ENCODE measurements around the gene PEAK3. TPM values are rescaled to one million over a fixed set of nuclear protein-coding genes. Genes with fewer than 3 reads are reported as not detected.

PEAK3 gene
- total and polyA plus RNA-seq, 9 of the 15 experiments (the other 6 are each of a cell fraction or from before 2014, with no cell fraction given) = 0.07 to 0.40 TPM; not detected in 7

GRCh38 chr19:2330632-2331284 lies 48.8 kb upstream of the PEAK3 start:
- no peaks in the 10 kb centered on the region for H4K20me1 ChIP-seq (replicated peaks; ENCODE audit: control insufficient read depth, insufficient read depth, low read length)
- H3K9me3 ChIP-seq (replicated peaks; ENCODE audit: control insufficient read depth, insufficient read depth, low read depth, low read length) = no peaks in the 10 kb centered on the region; the same call in 1 of the 2 replicates
- DNase-seq (ENCODE audit: extremely low read depth in 1 of 4, low spot score in 3 of 4) = no peak
- 72% methylated on average over 16 of the region's 20 CpGs for WGBS (ENCODE audit: insufficient coverage, low coverage, missing lambda C conversion rate)
- peak overlapping the region; percentile 25 to 86; a peak in 3 of 4 replicates for H3K9ac ChIP-seq (ENCODE audit: insufficient read depth in 1 of 2, low read depth in 2 of 2, low read length in 2 of 2)
- H3K36me3 ChIP-seq (ENCODE audit: control insufficient read depth, insufficient read depth, low read length) = peaks cover 35% of the 10 kb centered on the region
- CTCF ChIA-PET (ENCODE audit: low intra/inter-chr PET ratio) = no interaction called here
- peaks cover 28 to 71% of the 10 kb centered on the region in 2 experiments; a peak in 4 of 5 replicates for H3K4me1 ChIP-seq (replicated peaks in 1 of 2; ENCODE audit: control insufficient read depth in 2 of 2, insufficient read depth in 2 of 2, low read length in 2 of 2)
- H3K27ac ChIP-seq (ENCODE audit: extremely low read depth, low read depth, low read length) = peak overlapping the region; percentile 36; the same call in 1 of the 3 replicates
- in situ Hi-C loops (cut with MboI) = no loop called here
- intact Hi-C loops (cut with micrococcal nuclease) = no loop called here
- no peak overlapping the region for H3K4me3 ChIP-seq
- no peak overlapping the region for H2AFZ ChIP-seq (ENCODE audit: low read depth, low read length)
- FAIRE-seq = no peak
- ATAC-seq = no peak
- peaks cover 89% of the 10 kb centered on the region for H3K79me2 ChIP-seq (ENCODE audit: control insufficient read depth, insufficient read depth, low read length)
- POLR2A ChIA-PET = interaction anchor here (0.9 to 1.0 kb wide), 2 partner anchors 15 to 46 kb away, joined by 3 read pairs; no protein-coding TSS in a partner anchor
- no peaks in the 10 kb centered on the region for H3K27me3 ChIP-seq (ENCODE audit: control insufficient read depth in 2 of 2, insufficient read depth in 2 of 2, low read length in 2 of 2)
- peak overlapping the region; percentile 21; the same call in 1 of the 2 replicates for H3K4me2 ChIP-seq (ENCODE audit: insufficient read depth, low read length)
- no TSS peak for BruUV-seq (replicated peaks)
- H3K9me1 ChIP-seq (ENCODE audit: control insufficient read depth, insufficient read depth, low read length) = no peaks in the 10 kb centered on the region
- TF ChIP-seq FOXK2 (conservative IDR thresholded peaks at IDR 0.05 in 1 of 2, IDR thresholded peaks at IDR 0.05 in 1 of 2; ENCODE audit: low read depth in 2 of 2) = no peak
- TF ChIP-seq ZBTB33 (CRISPR knock-in tag; IDR thresholded peaks at IDR 0.05) = 0 out of 2 replicates have a peak, but pooled peaks have one; percentile 9
- no peak for TF ChIP-seq RAD51 (IDR thresholded peaks at IDR 0.05; ENCODE audit: borderline replicate concordance, low read depth)
- TF ChIP-seq GTF3C2 (IDR thresholded peaks at IDR 0.05; ENCODE audit: borderline replicate concordance, extremely low read depth, insufficient read length) = no peak
- no peak for TF ChIP-seq LCOR (CRISPR knock-in tag; IDR thresholded peaks at IDR 0.05)
- TF ChIP-seq SNAPC5 (CRISPR knock-in tag; IDR thresholded peaks at IDR 0.05) = no peak
- TF ChIP-seq CEBPG (CRISPR knock-in tag; IDR thresholded peaks at IDR 0.05) = 0 out of 2 replicates have a peak, but pooled peaks have one; percentile 25
- no peak for TF ChIP-seq CEBPG (tag; conservative IDR thresholded peaks at IDR 0.05 in 1 of 2, IDR thresholded peaks at IDR 0.05 in 1 of 2)
- TF ChIP-seq ZNF24 (IDR thresholded peaks at IDR 0.05) = no peak
- TF ChIP-seq ZNF384 (IDR thresholded peaks at IDR 0.05; ENCODE audit: low read depth, low read length) = no peak
- no peak for TF ChIP-seq ZNF274 (IDR thresholded peaks at IDR 0.05; ENCODE audit: borderline replicate concordance, low read depth, low read length)
- TF ChIP-seq ZNF668 (CRISPR knock-in tag; IDR thresholded peaks at IDR 0.05) = no peak
- no peak for TF ChIP-seq E4F1 (CRISPR knock-in tag; IDR thresholded peaks at IDR 0.05; ENCODE audit: borderline replicate concordance)
- no peak for TF ChIP-seq ZKSCAN8 (CRISPR knock-in tag; IDR thresholded peaks at IDR 0.05)
